HPDE6-E6E7 (cell line): Measurements from ENCODE around the gene WDR5B.
"Not testable (repeated sequence)": the region's sequence is repeated elsewhere in the genome, so short reads cannot be mapped to it uniquely, and the experiment has no call there.

Experiments
- DNase-seq: peaks from one replicate; pipeline ENCODE4 v3.0.0; 2011; ENCODE audit warnings: missing footprints; ENCODE audit errors: extremely low spot score

The WDR5B gene

DNA sequence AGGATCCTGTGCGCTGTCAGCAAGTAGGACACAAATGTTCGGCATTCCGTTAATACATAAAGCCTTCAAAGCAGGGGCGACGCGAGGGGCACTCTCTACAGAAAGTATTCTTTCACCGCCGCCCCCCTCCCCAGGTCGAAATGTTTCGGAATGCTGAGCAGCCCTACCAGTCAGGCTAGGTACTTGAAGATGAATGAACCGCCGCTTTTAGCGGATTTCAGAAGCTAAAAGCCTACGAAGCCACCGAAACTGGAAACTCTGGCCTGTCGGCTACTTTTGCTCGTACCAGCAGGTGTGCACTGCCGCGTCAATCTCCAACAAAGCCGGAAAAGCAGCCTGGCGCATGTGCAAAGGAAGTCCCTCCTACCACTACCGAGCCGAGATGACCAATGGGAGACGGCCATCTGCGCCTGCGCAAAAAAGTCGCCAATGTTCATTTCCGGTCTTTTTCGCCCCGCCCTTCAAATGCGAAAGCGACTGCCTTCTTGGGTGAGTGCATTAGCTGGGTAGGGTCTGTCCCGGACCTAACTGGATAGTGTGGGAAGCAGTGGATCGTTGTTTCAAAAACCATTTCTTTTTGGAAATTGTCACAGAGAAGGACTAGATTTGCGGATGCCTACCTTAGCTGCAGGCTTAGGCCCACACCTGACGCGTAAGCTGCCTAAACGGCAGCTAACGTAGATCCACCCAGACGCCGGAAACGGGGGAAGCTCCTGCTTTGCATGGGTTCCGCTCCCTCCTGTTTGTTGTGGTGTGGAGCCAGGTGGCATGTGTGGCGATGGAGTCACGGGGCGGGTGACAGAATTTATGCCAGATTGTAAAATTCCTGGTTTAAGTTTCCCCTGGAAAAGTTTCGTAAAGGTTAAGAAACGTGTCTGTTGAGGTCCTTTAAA, at the start of gene WDR5B:
Gene WDR5B (minus strand): TSS at position 301 of the 893 bp plus-strand sequence. CDS start 534 bp downstream, outside the sequence.
- peak; percentile 99 for DNase-seq

DNA sequence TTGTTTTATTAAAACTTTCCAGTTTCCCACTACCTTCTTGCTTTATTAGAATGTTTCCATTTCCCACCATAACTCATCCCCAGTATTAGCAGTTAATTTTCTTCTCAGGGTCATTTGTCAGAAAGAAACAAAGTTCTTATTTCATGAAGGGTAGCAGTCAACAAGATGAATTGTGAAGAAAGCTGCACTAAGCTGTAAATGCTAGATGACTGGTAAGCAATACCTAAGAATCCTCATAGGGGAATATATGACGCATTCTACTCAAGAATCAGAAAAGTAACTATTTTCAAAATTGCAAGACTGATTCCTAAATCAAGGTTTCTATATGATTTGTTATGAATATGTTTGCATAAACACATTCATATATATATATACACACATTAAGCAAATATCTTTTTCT, 48.8 kb upstream of the WDR5B start:
- no peak for DNase-seq

DNA sequence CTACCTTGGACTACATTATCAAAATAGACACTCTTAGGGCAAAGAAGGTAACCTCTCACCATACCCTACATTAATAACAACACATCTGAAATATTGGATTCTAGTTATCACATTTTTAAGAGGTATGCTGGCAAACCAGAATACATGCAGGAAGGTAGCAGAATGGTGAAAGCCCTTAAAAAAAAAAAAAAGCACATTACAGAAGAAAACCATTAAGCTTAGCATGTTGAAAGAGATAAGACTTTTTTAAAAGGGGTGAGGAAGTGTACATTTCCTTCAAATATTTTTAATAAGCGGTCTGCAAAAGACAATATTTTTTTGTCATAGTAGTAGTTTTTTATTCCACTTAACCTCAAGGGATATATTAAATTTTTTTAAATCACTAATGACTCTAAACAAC, 46.5 kb upstream of the WDR5B start:
- DNase-seq, result no peak

DNA sequence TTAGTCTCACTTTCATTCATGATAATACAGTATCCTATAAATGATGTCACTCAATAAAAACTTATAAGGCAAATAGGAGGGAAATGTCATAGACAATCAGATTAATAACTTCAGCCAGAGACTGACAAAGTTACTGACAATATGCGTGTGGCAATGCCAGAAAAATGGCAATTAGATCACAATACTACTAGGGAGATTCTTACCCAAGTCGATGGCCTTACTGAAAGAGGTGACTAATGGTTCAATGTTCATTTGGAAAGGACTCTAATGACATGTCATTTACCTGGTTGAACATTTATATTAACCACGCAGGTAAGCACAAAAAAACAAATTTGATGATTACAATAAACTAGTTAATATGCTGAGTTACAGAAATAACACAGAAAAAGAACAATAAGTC, 45.9 kb upstream of the WDR5B start:
- no peak for DNase-seq

DNA sequence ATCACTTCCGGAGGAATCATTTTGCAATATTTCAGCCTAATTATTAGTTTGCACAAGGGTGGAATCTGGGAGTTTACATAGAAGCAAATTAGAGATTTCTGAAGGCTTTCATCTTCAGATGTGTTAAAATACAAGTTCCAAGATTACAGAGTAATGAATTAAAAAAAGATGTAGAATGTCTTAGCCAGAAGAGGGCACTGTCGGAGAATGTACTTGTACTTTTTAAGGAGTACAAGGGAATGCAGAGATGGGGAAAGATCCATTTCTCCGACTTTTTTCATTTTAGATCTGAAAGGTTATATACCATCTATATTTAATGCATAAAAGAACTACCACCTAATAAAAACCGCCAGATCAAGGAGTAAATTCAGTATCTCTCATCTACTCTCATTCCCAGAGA, 43.1 kb upstream of the WDR5B start:
- peak; percentile 9 for DNase-seq

DNA sequence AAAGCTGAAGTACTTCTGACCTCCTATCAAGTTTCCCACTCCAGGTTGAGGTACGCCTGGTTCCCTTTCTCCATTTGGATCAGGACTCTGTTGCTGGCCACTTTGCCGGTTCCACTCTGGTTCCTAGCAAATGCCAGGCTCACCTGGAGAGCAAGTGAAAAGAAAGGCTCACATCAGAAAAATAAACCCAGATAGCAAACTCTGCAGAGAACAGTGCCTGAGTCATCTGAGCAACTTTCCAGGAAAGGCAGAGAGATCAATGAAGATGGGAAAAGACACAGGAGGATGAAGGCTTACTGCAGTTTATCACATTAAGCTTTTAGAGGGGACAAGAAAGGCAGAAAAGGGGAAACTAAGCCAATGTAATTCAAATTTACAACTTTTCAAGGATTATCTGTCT, 41.8 kb upstream of the WDR5B start:
- DNase-seq, result no peak

DNA sequence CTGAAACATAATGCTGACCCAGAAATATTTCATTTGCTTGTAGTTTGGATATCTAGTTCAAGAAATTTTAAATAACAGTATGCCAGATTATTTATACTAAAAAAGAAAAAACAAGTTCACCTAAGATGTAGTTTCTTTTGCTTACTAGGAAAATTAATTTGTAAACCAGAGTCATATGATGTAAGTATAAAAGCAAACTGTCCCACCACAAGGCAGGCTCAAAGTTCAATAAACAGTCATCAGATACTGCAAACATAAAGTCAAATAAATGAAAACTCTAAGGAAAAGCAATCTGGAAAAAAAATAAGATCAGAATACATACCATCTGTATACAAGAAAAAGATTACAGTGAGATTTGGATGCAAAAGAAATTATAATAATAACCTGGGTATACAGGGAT, 40.2 kb upstream of the WDR5B start:
- DNase-seq, result no peak

DNA sequence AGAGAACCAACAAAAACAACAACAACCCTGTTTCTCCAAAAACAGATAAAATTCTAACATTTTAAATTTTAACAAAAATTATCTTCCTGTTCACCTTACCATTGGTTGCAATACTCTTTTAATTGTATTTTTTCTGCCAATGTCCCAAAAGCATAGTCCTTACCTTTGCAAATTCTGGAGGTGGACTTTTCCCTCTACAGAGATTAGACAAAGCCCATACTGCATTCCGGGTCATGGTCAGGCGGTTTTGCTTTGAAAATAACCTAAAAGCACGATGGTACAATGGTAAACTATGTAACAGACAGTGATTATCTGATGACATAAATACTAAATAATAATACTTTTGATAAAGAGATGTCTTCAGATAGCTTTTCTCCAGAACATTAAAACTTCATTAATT, 35.5 kb upstream of the WDR5B start:
- DNase-seq, result no peak

DNA sequence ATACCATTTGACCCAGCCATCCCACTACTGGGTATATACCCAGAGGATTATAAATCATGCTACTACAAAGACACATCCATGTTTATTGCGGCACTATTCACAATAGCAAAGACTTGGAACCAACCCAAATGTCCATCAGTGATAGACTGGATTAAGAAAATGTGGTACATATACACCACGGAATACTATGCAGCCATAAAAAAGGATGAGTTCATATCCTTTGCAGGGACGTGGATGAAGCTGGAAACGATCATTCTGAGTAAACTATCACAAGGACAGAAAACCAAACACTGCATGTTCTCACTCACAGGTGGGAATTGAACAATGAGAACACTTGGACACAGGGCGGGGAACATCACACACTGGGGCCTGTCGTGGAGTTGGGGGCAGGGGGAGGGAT, 32.4 kb upstream of the WDR5B start:
- not testable (repeated sequence) for DNase-seq

DNA sequence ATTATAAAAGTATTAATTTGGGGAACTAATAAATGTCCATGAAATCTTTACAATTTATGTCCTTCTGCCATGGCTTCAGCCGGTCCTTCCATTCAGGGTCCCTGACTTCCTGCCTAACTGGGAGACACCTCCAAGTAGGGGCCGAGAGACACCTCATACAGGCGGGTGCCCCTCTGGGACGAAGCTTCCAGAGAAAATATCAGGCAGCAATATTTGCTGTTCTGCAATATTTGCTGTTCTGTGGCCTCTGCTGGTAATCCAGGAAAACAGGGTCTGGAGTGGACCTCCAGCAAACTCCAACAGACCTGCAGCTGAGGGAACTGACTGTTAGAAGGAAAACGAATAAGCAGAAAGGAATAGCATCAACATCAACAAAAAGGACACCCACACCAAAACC, 28.6 kb upstream of the WDR5B start:
- not testable (repeated sequence) for DNase-seq

DNA sequence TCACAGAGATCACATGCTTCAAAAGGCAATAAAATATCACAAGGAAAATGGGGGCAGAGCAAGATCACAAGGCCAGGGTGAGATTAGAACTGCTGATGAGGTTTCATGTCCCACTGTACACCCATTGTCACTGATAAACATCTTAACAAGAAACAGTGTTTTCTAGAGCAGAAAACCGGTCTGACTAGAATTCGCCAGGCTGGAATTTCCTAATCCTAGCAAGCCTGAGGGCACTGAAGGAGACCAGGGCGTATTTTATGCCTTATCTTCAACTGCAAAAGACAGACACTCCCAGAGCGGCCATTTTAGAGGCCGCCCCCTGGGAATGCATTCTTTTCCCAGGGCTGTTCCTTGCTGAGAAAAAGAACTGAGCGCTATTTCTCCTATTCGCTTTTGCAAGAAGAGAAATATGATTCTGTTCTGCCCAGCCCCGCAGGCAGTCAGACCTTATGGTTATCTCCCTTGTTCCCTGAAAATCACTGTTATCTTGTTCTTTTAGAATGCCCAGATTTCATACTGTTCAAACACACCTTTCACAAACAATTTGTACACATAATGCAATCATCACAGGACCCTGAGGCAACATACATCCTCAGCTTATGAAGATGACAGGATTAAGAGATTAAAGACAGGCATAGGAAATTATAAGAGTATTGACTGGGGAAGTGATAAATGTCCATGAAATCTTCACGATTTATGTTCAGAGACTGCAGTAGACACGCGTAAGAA, 28.1 kb upstream of the WDR5B start:
- not testable (repeated sequence) for DNase-seq

DNA sequence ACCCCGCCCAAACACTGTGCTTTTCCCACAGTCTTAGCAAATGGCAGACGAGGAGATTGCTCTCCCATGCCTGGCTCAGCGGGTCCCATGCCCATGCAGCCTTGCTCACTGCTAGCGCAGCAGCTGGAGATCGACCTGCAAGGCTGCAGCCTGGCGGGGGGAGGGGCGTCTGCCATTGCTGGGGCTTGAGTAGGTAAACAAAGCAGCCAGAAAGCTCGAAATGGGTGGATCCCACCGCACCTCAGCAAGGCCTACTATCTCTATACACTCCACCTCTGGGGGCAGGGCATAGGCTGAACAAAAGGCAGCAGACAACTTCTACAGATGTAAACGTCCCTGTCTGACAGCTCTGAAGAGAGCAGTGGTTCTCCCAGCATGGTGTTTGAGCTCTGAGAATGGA, 27.2 kb upstream of the WDR5B start:
- no peak for DNase-seq

DNA sequence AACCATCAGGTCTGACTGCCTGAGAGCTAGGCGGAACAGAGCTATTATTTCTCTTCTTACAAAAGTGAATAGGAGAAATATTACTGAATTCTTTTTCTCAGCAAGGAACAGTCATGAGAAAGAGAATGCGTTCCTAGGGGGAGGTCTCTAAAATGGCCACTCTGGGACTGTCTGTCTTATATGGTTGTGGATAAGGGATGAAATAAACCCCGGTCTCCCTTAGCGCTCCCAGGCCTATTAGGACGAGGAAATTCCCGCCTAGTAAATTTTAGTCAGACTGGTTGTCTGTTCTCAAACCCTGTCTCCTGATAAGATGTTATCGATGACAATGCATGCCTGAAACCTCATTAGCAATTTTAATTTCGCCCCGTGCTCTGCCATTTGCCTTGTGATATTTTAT, 20.1 kb upstream of the WDR5B start:
- DNase-seq, result no peak

DNA sequence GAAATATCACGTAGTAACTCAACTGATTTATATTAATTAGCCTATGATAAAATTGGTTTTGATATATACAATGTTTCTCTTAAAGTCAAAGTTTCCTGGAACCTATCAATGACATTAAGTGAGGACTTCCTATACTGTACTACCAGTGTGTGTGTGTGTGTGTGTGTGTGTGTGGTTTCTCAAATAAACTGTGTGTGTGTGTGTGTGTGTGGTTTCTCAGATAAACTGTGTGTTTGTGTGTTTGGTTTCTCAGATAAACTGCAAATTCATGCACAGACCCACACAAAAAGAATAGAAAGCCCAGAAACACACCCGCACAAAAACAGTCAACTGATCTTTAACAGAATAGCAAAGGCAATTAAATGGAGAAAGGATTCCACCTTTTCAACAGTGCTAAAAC, 14.5 kb upstream of the WDR5B start:
- no peak for DNase-seq

DNA sequence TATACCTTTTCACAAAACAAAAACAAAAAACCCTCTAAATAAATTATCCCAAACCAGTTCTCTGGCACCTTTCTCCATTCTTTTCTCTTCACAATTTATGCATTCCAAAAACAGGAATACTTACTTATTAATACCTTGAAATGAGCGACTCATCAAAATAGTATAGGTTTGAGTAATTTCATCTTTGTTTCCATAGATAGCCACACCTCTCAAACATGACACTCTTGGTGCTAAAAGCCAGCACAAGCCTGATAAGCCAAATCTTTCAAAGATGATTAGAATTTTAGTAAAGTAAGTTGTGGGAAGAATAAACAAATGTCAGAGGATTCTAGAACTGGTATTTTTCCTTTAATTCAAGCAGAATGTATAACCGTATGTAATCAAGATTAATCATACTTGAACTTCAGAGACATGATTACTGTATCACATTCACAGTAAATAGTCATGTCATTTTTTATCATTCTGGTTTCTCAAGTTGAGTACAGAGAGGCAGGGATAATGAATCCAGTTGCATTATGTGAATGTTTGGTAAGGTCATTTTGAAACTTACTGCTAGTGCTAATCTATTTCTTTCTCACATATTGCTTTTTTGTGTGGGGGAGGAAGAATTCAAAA, 12.1 kb upstream of the WDR5B start:
- DNase-seq, result no peak

DNA sequence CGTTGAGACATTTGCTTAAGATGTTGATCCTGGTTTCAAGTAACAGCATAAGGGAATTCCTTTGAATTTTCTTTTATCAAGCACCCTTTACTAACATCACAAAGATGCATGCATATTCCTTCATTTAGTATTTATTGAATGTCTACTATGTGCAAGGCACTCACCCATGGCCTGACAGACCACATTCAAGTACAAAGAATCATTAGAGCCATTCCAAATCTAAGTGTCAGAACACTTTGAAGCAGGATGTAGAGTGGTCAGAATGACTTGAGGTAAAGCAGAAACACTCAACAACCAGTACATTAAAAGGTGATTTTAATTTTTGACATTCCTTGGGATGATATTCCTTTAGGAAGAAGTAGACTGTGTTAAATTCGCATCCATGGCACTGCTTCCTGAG, 6.0 kb upstream of the WDR5B start:
- no peak for DNase-seq

DNA sequence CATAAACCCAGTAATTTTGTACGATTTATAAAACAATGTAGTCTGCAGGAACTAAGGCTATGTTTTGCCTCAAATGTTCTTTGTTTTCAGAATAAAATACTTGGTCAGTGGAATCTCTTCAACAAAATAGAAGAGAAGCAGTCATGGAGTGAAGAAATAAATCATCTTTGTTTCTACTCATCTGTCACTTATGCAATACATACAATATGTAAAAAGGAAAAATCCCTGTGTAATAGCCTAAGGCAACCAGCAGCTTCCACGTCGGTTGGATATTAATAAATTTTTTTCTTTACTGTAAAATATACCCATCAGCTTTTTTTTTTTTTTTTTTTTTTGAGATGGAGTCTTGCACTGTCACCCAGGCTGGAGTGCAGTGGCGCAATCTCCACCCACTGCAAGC, 5.2 kb upstream of the WDR5B start:
- no peak for DNase-seq

DNA sequence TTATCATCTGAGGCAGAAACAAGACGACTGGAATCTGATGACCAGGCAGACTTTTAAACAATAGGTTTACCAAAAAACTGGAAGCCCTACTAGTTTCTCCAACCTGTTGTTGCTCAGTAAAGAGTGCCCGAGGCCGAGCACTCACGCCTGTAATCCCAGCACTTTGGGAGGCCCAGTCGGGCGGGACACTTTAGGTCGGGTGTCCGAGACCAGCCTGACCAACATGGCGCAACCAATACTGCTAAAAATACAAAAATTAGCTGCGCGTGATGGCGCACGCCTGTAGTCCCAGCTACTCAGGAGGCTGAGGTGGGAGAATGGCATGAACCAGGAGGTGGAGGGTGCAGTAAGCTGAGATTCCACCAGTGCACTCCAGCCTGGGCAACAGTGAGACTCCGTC, 1.1 kb upstream of the WDR5B start:
- no peak for DNase-seq

DNA sequence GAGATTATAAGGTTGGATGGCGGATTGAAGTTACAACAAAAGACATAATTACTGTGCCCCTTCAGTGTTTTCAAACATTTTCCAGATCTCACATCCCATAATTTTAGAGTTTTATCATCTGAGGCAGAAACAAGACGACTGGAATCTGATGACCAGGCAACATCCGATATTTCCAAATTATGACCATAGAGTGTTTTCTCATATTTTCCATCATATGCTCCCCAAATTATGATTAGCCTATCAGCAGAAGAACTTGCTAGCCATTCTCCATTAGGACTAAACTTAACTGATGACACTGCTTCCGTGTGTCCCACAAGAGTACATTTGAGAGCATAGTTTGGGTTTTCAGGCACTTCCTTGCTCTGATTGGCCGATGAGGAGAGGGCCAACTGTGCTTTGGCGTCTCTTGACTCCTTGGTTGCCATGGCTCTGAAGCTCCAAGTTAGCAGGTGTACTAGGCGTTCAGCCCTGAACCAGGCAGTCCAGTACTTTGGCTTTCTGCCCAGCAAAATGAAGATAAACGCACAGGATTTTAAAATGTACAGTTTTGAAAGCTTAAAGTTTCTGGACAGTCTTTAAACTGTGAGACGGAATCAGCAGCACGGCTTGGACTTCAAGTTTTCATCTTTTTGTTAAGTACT, 638 bp downstream of the WDR5B start:
- peak; percentile 52 for DNase-seq

DNA sequence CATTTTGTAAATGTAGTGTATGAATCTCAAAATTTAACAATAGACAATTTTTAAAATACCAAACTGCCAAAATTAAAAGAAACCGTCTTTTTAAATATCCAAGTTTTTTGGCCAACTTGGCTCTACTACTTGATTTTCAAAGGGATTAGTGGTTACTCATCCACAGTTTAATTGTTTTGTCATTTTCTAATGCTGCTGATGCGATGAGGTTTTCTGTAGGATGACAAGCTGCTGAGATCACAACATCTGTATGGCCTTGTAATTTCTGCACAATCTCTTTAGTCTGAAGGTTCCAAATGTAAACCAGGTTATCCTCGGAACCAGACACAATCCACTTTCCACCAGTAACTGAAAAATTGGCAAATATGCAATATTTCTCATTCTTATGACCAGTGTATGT, 1.5 kb downstream of the WDR5B start:
- no peak for DNase-seq

DNA sequence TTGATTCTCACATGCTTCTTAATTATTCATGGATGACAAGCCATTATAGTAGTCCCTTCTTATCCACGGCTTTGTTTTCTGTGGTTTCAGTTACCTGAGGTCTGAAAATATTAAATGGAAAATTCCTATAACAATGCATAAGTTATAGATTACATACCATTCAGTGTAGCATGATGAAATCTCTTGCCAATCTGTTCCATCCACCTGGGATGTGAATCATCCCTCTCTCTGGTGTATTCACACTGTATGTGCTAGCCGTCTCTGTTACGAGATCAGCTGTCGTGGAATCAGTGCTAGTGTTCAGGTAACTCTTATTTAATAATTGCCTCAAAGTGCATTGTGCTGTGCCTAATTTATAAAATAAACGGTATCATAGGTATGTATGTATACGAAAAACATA, 5.2 kb downstream of the WDR5B start:
- no peak for DNase-seq

DNA sequence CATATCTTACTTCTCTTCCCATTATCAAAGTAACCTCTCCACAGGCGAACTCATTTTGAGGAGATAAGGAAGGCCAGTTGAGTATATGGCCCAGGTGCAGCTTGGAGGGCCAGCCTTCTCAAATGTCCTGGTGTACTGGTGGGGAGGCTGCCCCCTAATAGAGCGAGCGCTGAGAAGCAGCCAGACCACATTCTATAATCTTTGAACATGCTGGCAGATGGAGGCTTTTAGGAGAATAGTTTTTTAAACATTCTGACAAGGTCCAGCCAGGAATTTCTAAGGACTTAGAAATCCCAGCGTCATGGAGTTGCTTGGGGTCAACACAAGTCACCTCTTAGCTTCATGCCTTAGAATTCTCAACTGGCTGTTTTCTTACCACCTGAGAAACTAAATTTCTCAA, 5.8 kb downstream of the WDR5B start:
- DNase-seq, result no peak
